ENCODE data around the gene MOCS3.

Gene MOCS3, protein sequence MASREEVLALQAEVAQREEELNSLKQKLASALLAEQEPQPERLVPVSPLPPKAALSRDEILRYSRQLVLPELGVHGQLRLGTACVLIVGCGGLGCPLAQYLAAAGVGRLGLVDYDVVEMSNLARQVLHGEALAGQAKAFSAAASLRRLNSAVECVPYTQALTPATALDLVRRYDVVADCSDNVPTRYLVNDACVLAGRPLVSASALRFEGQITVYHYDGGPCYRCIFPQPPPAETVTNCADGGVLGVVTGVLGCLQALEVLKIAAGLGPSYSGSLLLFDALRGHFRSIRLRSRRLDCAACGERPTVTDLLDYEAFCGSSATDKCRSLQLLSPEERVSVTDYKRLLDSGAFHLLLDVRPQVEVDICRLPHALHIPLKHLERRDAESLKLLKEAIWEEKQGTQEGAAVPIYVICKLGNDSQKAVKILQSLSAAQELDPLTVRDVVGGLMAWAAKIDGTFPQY

DNA sequence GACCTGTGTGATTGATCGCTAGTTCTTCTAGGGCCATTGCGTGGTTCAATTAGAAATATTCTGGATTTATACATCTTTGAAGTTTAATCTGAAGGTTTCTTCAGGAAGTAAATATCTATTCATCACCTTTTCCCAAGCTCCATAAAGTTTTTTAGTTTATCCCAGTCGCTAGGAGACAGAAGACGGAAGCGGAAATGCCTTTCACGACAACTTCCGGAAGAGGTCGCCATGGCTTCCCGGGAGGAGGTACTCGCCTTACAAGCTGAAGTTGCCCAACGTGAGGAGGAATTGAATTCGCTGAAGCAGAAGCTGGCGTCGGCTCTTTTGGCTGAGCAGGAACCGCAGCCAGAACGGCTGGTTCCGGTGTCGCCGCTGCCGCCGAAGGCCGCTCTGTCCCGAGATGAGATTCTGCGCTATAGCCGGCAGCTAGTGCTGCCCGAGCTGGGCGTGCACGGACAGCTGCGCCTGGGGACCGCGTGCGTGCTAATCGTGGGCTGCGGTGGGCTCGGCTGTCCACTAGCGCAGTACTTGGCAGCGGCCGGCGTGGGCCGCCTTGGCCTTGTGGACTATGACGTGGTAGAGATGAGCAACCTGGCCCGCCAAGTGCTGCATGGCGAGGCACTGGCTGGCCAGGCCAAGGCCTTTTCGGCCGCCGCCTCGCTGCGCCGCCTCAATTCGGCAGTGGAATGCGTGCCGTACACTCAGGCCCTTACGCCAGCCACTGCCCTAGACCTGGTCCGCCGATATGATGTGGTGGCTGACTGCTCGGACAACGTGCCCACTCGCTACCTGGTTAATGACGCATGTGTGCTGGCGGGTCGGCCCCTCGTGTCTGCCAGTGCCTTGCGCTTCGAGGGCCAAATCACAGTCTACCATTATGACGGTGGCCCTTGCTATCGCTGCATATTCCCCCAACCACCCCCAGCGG is at the start of gene MOCS3:
Gene MOCS3, plus strand, starts transcription at position 204 of the 928 bp plus-strand sequence. Its CDS starts 25 bp downstream, at position 229.
- DNase-seq = peak; percentile 92

DNA sequence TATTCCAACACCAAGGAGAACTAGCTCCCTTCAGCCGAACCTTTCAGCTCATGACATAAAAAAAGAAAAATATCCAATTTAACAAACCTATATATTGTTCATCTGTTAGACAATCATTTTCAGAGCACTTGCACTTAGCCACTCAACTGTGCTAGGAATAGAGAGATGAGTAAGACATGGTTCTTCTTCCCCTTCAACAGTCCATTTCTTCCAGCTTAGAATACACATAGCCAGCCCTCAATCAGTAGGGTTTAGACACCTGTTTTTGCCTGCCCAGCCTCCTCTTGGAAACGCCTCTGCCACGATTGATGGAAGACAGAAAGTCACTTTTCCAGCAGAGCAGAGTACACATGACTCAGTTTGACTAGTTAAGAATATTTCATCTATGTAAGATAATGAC is 49.2 kb upstream of the MOCS3 start:
- DNase-seq = no peak

DNA sequence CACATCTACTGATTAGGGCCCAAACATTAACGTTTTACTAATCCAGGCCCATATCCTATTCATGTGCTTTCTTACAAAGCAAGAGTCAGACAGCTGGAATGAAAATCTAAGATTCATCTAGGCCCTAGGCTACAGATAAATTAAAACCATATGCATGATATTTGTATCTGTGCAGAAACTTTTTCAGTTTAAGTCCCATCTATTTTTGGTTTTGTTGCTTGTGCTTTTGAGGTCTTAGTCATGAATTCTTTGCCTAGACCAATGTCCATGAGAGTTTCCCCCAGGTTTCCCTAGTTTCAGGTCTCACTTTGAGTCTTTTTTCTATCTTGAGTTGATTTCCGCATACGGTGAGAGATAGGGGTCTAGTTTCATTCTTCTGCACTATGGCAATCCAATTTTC is 47.6 kb upstream of the MOCS3 start:
- DNase-seq = peak; percentile 90

DNA sequence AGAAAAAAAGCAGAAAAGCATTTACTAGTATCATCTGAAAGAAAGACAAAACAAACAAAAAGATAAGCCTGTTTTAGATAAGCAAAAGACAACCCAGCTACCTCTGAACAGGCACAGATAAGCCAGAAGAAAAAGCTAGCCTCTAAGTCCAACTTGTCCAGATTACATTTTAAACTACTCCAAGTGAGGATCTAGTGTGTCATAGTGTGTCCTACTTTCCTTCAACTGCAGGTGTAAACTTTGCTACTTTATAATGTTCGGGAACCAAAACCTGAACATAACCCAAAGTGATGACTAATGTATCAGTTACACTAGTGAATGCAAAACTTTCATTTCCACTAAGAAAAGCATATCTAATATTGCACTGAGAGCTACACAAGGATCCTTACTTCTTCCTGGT is 46.9 kb upstream of the MOCS3 start:
- no peak for DNase-seq

DNA sequence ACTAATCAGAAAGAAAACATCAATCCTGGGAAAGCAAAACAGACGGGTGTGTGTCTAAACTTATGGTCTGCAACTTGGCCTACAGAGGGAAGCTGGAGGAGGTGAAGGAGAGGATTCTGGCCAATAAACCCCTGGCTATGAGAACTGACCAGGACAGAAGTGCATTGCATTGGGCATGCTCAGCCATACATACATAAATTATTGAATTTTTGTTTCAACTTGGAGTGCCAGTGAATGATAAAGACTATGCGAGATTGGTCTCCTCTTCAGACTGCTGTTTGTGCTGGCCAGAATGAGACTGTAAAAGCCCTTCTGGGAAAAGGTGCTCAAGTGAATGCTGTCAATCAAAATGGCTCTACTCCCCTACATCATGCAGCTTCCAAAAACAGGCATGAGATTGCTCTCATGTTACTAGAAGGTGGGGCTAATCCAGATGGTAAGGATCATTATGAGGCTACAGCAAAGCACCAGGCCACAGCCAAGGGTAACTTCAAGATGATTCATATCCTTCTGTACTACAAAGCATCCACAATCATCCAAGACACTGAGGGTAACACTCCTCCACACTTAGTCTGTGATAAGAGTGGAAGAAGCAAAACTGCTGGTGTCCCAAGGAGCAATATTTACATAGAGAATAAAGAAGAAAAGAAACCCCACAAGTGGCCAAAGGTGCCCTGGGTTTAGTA is 44.8 kb upstream of the MOCS3 start:
- peak; percentile 82 for DNase-seq

DNA sequence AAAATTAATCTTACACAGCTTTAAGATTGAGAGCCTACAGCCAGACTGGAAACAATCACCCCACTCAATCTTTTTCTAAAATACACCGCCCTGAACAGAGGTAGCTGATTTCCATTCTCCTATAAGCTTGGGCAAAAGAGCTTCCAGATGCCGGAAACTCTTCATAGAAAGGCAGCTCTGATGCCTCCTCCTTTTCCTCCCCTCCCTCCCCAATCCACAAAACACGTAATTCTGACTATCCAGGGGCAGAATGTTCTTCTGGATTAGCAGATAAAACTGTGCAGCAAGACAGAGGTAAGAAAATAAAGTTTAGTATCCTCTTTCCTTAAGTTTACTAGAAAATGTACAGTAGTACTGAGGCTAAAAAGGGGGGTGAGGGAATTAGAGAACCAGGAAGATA is 43.2 kb upstream of the MOCS3 start:
- DNase-seq = peak; percentile 63

DNA sequence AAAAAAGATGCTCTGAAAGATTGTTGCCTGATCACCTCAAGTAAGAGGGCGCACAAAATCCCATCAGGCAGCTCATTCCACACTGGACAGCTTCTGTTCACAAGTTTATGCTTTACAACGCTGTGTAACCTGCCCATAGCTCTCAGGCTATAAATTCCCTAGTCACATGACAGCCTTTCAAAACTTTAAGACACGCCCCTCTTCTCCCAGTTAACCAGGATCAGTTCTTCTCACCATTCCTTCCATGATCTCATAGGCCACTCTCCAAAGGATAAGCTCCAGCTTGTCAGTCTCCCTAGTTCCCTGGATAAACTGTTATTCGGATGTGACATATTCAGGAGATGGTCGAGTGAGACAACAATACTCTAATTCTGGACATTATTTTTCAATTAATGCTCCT is 42.4 kb upstream of the MOCS3 start:
- DNase-seq = peak; percentile 50

- no peak for DNase-seq
Measured at GRCh38 chr20:50916934-50917333, 41.7 kb upstream of the MOCS3 start.

DNA sequence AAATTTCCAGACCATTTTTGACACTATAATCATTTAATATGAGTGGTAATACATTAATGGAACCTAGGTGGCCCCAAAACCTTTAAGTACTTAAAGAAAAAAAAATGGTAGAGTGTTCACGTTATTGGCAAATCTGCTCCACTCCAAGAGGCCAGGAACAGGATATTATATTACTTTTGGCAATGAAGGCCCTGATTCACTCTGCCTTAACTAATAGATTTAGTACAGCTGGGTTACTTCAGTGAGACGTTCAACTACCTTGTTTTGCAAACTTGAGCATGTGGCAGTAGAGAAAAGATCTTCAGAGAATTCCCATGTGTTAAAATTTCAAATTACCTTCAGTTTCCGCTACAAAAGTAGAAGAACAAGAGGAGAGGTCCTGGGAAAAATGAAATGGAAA is 40.2 kb upstream of the MOCS3 start:
- peak; percentile 32 for DNase-seq

DNA sequence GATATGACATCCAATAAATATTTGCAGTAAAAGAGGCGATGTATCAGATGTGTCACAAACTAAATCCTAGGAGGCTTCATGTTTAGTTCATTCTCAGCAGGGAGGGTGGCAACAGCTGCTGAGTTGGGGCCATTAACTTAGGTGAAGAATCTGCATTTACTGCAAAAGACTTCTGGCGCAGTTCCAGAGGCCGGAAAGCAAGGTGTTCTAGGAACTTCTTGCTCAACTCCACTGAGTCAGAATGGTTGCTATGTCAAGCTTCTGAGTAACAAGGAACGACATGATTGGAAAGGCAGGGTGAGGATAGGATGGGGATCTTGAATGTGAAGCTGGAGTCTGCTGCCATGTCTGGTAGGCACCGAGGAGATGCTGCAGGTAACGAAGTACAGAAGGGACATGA is 39.1 kb upstream of the MOCS3 start:
- peak; percentile 63 for DNase-seq

DNA sequence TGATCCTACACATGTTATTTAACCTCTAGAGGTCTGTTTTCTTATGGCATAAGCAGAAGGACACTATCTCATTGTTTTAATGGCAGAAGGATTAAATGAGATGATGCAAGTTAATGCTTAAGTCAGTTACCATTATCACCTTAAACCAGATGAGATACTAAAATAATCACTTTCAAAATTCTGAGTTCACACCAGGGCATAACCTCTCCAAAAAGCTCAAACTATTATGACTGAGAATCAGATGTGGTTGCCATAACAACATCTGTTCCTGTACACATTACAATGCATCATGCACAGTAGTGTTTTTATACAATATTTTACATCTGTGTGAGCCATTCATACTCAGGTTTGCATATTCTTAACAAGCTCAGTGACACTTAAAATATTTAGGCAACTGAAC is 37.6 kb upstream of the MOCS3 start:
- DNase-seq = peak; percentile 29

DNA sequence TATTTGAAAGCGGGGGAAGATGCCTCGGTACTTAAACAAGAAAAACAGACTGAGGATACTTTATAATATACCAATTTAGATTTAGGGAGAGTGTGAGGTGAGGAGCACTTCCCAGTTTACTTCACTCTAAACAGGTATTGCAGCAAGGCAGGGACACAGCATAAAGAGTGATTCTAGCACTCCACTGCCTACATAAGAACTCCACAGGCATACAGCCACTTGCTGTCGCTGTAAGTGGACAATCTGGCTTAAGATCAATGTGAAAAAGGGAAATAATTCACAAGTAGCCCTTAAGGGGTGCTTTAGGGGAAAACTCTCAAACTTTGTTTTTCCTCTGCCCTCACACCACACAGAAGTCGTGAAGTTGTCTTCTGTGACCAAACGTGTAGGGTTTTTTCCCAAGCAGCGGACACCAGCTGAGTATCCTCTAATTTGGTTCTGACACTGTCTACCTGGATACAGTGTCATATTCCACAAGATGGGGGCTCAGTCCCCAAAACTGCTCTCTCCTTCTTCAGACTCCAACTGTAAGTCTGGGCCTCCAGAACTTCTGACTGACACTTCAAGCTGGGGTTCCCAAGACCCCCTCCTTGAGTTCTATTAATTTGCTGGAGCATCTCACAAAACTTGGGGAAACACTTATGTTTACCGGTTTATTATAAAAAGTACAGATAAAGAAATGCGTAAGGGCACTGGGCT is 36.7 kb upstream of the MOCS3 start:
- DNase-seq = no peak

- DNase-seq = no peak
Measured at GRCh38 chr20:50924261-50924920, 34.2 kb upstream of the MOCS3 start.

DNA sequence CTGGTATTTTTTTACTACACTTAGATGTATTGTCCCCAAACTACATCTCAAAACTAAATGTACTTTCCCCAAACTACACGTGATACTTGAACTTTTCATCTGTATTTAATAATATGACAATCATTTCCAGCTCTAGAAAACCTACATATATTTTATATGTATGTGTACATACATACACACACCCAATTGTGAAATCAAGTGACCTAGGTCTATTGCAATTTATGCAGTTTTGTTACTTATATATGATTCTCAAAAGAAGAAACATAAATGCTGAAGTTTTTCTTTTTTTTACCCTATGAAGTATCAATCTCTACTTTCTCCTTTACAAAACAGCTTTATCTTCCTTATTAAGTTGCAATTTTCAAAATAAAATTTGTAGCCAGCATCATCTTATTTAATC is 32.1 kb upstream of the MOCS3 start:
- DNase-seq = no peak

DNA sequence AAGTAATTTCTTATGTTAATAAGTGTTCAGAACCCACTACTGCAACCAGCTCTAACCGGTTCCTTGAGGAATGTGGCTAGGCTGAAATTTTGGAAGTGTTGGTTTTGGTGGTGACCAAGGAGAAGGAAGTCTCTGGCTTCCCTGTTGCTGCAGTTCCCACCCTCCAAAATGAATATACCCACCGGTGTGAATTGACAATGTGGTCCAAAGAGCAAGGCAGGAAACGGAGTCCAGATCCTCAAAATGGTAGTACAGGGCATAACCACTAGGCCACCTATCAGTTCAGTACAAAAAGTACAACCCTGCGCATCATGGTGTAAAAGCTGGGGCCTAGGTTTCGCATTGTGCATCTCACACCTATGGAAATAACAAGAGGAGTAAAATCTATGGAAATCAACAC is 30.1 kb upstream of the MOCS3 start:
- DNase-seq = no peak

GRCh38 chr20:50929299-50930138 is 29.1 kb upstream of the MOCS3 start:
- peak; percentile 96 for DNase-seq

GRCh38 chr20:50930139-50930975 is 28.3 kb upstream of the MOCS3 start:
- DNase-seq = no peak

DNA sequence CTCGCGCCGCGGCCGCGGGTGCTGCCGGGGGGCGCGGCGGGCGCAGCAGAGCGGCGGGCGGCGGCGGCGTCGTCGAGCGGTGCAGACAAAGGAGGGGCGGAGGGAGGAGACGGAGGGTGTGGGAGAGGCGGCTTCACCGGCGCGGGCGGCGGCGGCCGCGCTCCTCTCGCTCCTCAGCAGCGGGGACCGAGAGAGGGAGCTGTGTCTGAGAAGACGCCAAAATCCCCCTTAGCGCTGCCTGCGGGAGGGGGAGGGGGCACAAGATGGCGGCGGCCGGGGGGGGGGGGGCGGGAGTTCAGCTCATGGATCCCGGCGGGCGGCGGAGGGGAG is 27.7 kb upstream of the MOCS3 start:
- DNase-seq = no peak

DNA sequence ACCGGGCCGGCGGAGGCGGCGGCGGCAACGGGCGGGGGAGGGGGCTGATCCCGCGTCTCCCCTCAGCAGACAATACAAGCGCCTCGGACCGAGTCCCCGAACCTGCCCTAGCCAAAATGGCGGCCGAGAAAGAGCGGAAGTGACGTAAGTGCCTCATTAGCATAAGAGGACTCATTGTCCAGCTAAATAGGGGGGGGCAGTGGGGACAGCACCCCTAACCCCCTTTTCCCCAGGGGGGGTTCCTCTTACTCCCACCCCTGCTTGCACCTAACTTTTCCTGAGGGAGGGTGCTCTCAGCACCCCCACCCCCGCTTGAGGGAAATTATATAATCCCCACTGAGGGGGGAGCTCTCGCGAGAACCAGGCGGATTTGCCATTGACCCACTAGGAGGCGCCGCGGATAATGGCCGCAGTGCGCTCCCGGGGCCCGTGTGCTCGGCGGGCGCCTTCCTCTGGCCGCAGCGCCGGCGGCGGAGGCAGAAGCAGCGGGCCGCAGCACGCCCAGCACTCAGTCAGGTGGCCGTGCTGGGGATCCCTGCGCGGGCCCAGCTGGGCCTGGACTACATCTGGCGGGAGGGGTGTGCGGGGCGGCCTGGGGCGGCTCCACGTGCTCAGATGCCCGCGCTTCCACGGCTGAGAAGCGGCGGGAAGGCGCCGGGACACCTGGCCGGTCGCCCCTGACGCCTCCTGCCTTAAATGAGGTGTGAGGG is 27.2 kb upstream of the MOCS3 start, which contains the start of gene ADNP:
Gene ADNP, minus strand, starts transcription at position 132 of the 710 bp plus-strand sequence. CDS start 27,441 bp downstream, outside the sequence.
- peak; percentile 94 for DNase-seq

Measured in fibroblast of skin of right biceps (primary cell).